HCT116 (cell line): Measurements from ENCODE around the gene SCFD2. TPM values are rescaled to one million over a fixed set of nuclear protein-coding genes. Genes with fewer than 3 reads are reported as not detected.

Experiments
- ATAC-seq: fragments of 200-7000 bp; cut with Tn5 transposase; 2 replicates; pipeline ENCODE4 v1.9.1; 2020; ENCODE audit warnings: mild to moderate bottlenecking, moderate library complexity
- BruUV-seq: library from RNA; stranded (reverse); fragments of 400-500 nt; replicated peaks from 2 replicates; lab custom pipeline; 2021; lab: Mats Ljungman, UMichigan
- CTCF ChIA-PET: fragments of 300-600 bp; sonication (Branson Sonifier 250); formaldehyde crosslinking; loops from one replicate; lab custom pipeline; 2021; ENCODE audit warnings: antibody characterized with exemption; lab: Charles Lee
- POLR2A ChIA-PET: fragments of 300-600, 350-600 bp; sonication (Branson Sonifier 250); formaldehyde crosslinking; loops from one replicate; lab custom pipeline; 2021; ENCODE audit warnings: antibody characterized with exemption; lab: Charles Lee
- RAD21 ChIA-PET, 2 experiments: fragments of 300-600 bp; sonication (Branson Sonifier 250); formaldehyde crosslinking; loops; one replicate each; lab custom pipeline; 2023; ENCODE audit warnings: low total read pairs in 2 of 2; ENCODE audit not compliant: uncharacterized antibody in 2 of 2, unreplicated experiment in 2 of 2, low non-redundant PET in 1 of 2; lab: Charles Lee
- DNase-seq: peaks from one replicate; pipeline ENCODE4 v3.0.0-alpha.2; 2010; ENCODE audit warnings: low read depth, low spot score
- H2AFZ ChIP-seq: fragments of 200-600 bp; shearing (Covaris generic), sonication (generic); 2 replicates; pipeline ENCODE4 v1.6.1; 2017; ENCODE audit warnings: low read depth, mixed run types, mixed read lengths, antibody characterized with exemption, low read length; ENCODE audit not compliant: poor library complexity, severe bottlenecking
- H3K27ac ChIP-seq: 2 replicates; pipeline ENCODE4 v1.5.1; 2012; ENCODE audit warnings: low read depth, low read length
- H3K27me3 ChIP-seq: fragments of 200-600 bp; sonication (generic); 2 replicates; pipeline ENCODE4 v1.6.1; 2016; ENCODE audit warnings: mixed run types, low read length, mixed read lengths; ENCODE audit not compliant: insufficient read depth
- H3K36me3 ChIP-seq, 2 experiments: fragments of 200-500 bp in 1 of 2; fragments of 200-600 bp in 1 of 2; sonication (Bioruptor generic) in 1 of 2; sonication (generic) in 1 of 2; 2 replicates each; pipeline versions ENCODE4 v1.5.1 to v1.6.1; 2014 to 2016; ENCODE audit warnings: low read length in 2 of 2, inconsistent platforms in 1 of 2, mixed read lengths in 1 of 2, mixed run types in 1 of 2; ENCODE audit not compliant: insufficient read depth in 2 of 2, control insufficient read depth in 1 of 2
- H3K4me1 ChIP-seq, 2 experiments: fragments of 200-600 bp in 1 of 2; sonication (generic) in 1 of 2; 2 replicates each; pipeline versions ENCODE4 v1.5.1 to v1.6.1; 2012 to 2017; ENCODE audit warnings: low read length in 2 of 2, inconsistent platforms in 1 of 2, mild to moderate bottlenecking in 1 of 2, mixed read lengths in 1 of 2, mixed run types in 1 of 2, moderate library complexity in 1 of 2; ENCODE audit not compliant: insufficient read depth in 2 of 2, control insufficient read depth in 1 of 2
- H3K4me2 ChIP-seq: fragments of 200-600 bp; sonication (generic); 2 replicates; pipeline ENCODE4 v1.6.1; 2017; ENCODE audit warnings: mixed run types, low read length, mixed read lengths
- H3K4me3 ChIP-seq, 2 experiments: fragments of 200-600 bp in 1 of 2; sonication (generic) in 1 of 2; replicated peaks in 1 of 2; 2 replicates each; pipeline ENCODE4 v1.5.1; 2011 to 2016; ENCODE audit warnings: low read length in 2 of 2, control low read depth in 1 of 2, low read depth in 1 of 2, mild to moderate bottlenecking in 1 of 2, mixed read lengths in 1 of 2, mixed run types in 1 of 2
- H3K79me2 ChIP-seq: fragments of 200-600 bp; sonication (generic); 2 replicates; pipeline ENCODE4 v1.6.1; 2017; ENCODE audit warnings: mild to moderate bottlenecking, mixed run types, low read length, moderate library complexity, mixed read lengths; ENCODE audit not compliant: insufficient read depth
- H3K9ac ChIP-seq: fragments of 200-600 bp; sonication (generic); 2 replicates; pipeline ENCODE4 v1.6.1; 2016; ENCODE audit warnings: low read length, mixed read lengths
- H3K9me2 ChIP-seq: fragments of 200-600 bp; sonication (generic), shearing (Covaris generic); 2 replicates; pipeline ENCODE4 v1.6.1; 2017; ENCODE audit warnings: mixed run types, mild to moderate bottlenecking, moderate library complexity; ENCODE audit not compliant: insufficient read depth
- H3K9me3 ChIP-seq, 2 experiments: fragments of 200-500 bp in 1 of 2; fragments of 200-600 bp in 1 of 2; sonication (Bioruptor generic) in 1 of 2; sonication (generic) in 1 of 2; 2 replicates each; pipeline ENCODE4 v1.6.1; 2014 to 2017; ENCODE audit warnings: low read length in 2 of 2, mixed read lengths in 2 of 2, inconsistent platforms in 1 of 2, low read depth in 1 of 2, mild to moderate bottlenecking in 1 of 2, mixed run types in 1 of 2, moderate library complexity in 1 of 2; ENCODE audit not compliant: control insufficient read depth in 1 of 2, insufficient read depth in 1 of 2
- H4K20me1 ChIP-seq: fragments of 200-600 bp; sonication (generic), shearing (Covaris generic); 2 replicates; pipeline ENCODE4 v1.6.1; 2017; ENCODE audit warnings: mixed run types, mild to moderate bottlenecking, moderate library complexity; ENCODE audit not compliant: insufficient read depth
- FOSL1 ChIP-seq: IDR thresholded peaks from 2 replicates; pipeline ENCODE4 v1.6.1; 2012; ENCODE audit warnings: low read depth
- POLR2AphosphoS5 ChIP-seq: IDR thresholded peaks from 2 replicates; pipeline ENCODE4 v1.6.1; 2011; ENCODE audit warnings: mild to moderate bottlenecking, low read depth, low read length, moderate library complexity
- REST ChIP-seq: IDR thresholded peaks from 2 replicates; pipeline ENCODE4 v1.6.1; 2012; ENCODE audit warnings: low read depth
- SRF ChIP-seq: IDR thresholded peaks from 2 replicates; pipeline ENCODE4 v1.6.1; 2012; ENCODE audit warnings: low read depth
- TCF7L2 ChIP-seq: IDR thresholded peaks from 2 replicates; pipeline ENCODE4 v1.7.0; 2011; ENCODE audit warnings: borderline replicate concordance, inconsistent platforms; ENCODE audit not compliant: insufficient read depth, insufficient read length; ENCODE audit errors: extremely low read depth
- ZBTB33 ChIP-seq: IDR thresholded peaks from 2 replicates; pipeline ENCODE4 v1.6.1; 2011; ENCODE audit warnings: mild to moderate bottlenecking, low read length, moderate library complexity; ENCODE audit not compliant: insufficient replicate concordance; ENCODE audit errors: extremely low read depth
- ZNF274 ChIP-seq: fragments of 200-500 bp; sonication (Bioruptor generic); IDR thresholded peaks from 2 replicates; pipeline ENCODE4 v1.6.1; 2014; ENCODE audit warnings: mild to moderate bottlenecking, low read depth, low read length, inconsistent platforms
- intact Hi-C: fragments of 100-400 bp; cut with micrococcal nuclease; formaldehyde crosslinking; loops from 2 replicates; pipeline ENCODE4 v1.10.0; 2022
- total RNA-seq: library from RNA; stranded (reverse); gene quantifications from one replicate; pipeline ENCODE4 v1.2.1, GENCODE V29; 2021; ENCODE audit not compliant: unreplicated experiment

The SCFD2 gene
- total RNA-seq, 1 experiment from 2014 or later: 13.6 TPM

GRCh38 chr4:52952540-52952939 is 413.3 kb downstream of the SCFD2 start (continued):
- TF ChIP-seq FOSL1: no peak
- no peak for TF ChIP-seq ZNF274
- TF ChIP-seq REST: no peak
- TF ChIP-seq TCF7L2: no peak

DNA sequence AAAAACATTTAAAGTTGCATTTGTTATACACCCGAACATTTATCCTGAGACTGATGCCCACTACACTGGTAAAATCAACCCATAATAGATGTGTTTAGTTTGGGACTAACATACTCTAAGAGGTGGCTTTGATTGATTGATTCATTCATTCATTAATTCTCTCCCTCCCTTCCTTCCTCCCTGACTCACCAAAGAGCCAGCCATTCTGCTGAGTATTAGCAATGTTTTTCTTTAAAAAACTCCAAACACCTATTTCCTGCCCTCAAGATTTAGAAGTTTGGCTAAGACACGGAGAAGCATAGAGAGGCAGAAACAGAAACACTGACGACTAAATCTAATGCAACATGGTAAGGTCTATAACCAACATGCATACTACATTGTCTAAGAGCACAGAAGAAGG is 414.8 kb downstream of the SCFD2 start:
- ChIA-PET POLR2A (no interaction called here), CTCF (no interaction called here), RAD21 (no interaction called here)
- Histone ChIP-seq H3K27ac (no peak overlapping the region), H3K27me3 (no peaks in the 10 kb centered on the region), H3K4me3 (no peak overlapping the region), H3K36me3 (no peaks in the 10 kb centered on the region), H3K9ac (no peak overlapping the region), H3K9me2 (no peaks in the 10 kb centered on the region), H2AFZ (no peak overlapping the region), H3K9me3 (no peaks in the 10 kb centered on the region), H3K4me1 (no peaks in the 10 kb centered on the region), H3K4me2 (no peak overlapping the region), H3K79me2 (no peaks in the 10 kb centered on the region), H4K20me1 (no peaks in the 10 kb centered on the region)
- no TSS peak for BruUV-seq
- no peak for DNase-seq
- intact Hi-C loops: no loop called here
- no peak for ATAC-seq
- TF ChIP-seq ZBTB33 (no peak), POLR2AphosphoS5 (no peak), SRF (no peak)
